GM12891 (cell line): Measurements from ENCODE around the gene JAGN1.
"Not testable (repeated sequence)": the region's sequence is repeated elsewhere in the genome, so short reads cannot be mapped to it uniquely, and the experiment has no call there.

ENCODE experiments used
- DNase-seq: peaks from one replicate; pipeline ENCODE4 v3.0.0; 2011; ENCODE audit warnings: low spot score; ENCODE audit not compliant: insufficient read length
- FAIRE-seq: peaks from 2 replicates; lab custom pipeline; 2011; peaks lifted over from hg19 to GRCh38; lab: Jason Lieb, UNC
- PAX5 ChIP-seq: IDR thresholded peaks from 2 replicates; pipeline ENCODE4 v1.6.1; 2011; ENCODE audit warnings: low read length, moderate library complexity, mild to moderate bottlenecking; ENCODE audit not compliant: insufficient read depth, severe bottlenecking
- POLR2A ChIP-seq: IDR thresholded peaks from 2 replicates; pipeline ENCODE4 v1.6.1; 2011; ENCODE audit warnings: low read depth, low read length, control low read depth
- POLR2AphosphoS5 ChIP-seq: IDR thresholded peaks from 2 replicates; pipeline ENCODE4 v1.6.1; 2011; ENCODE audit warnings: low read depth, low read length, control low read depth
- POU2F2 ChIP-seq: IDR thresholded peaks from 2 replicates; pipeline ENCODE4 v1.6.1; 2011; ENCODE audit warnings: low read depth, mild to moderate bottlenecking, control low read depth, low read length, moderate library complexity
- SPI1 ChIP-seq: IDR thresholded peaks from 2 replicates; pipeline ENCODE4 v1.6.1; 2011; ENCODE audit warnings: low read depth, low read length, control low read depth
- TAF1 ChIP-seq: IDR thresholded peaks from 2 replicates; pipeline ENCODE4 v1.6.1; 2011; ENCODE audit warnings: low read depth, low read length, control low read depth

Gene JAGN1

GRCh38 chr3:9935966-9936510 lies 45.6 kb downstream of the JAGN1 start:
- DNase-seq (no peak), FAIRE-seq (no peak)
- TF ChIP-seq TAF1 (no peak), POLR2AphosphoS5 (no peak), POLR2A (no peak), POU2F2 (no peak), PAX5 (no peak), SPI1 (no peak)

GRCh38 chr3:9937486-9938238 lies 47.3 kb downstream of the JAGN1 start:
- FAIRE-seq (no peak), DNase-seq (no peak)
- TF ChIP-seq TAF1: no peak
- no peak for TF ChIP-seq PAX5
- TF ChIP-seq POLR2AphosphoS5: no peak; the same call in 1 of the 2 replicates
- TF ChIP-seq SPI1: no peak
- TF ChIP-seq POLR2A: no peak
- TF ChIP-seq POU2F2: no peak

- no peak for TF ChIP-seq TAF1
- TF ChIP-seq POLR2AphosphoS5: no peak
- TF ChIP-seq SPI1: no peak
- TF ChIP-seq POLR2A: no peak
- no peak for TF ChIP-seq PAX5
- TF ChIP-seq POU2F2: no peak
- FAIRE-seq (no peak), DNase-seq (no peak)
Measured at GRCh38 chr3:9938966-9939365, 48.6 kb downstream of the JAGN1 start.

- FAIRE-seq, DNase-seq: not testable (repeated sequence)
Measured at GRCh38 chr3:9939906-9940305, 49.5 kb downstream of the JAGN1 start.

- DNase-seq (no peak), FAIRE-seq (no peak)
- TF ChIP-seq PAX5 (no peak), POU2F2 (no peak), POLR2A (no peak), POLR2AphosphoS5 (no peak), SPI1 (no peak), TAF1 (no peak)
Measured at GRCh38 chr3:9940746-9941145, 50.3 kb downstream of the JAGN1 start.

GRCh38 chr3:9942164-9942563 lies 51.8 kb downstream of the JAGN1 start:
- DNase-seq (no peak), FAIRE-seq (no peak)
- TF ChIP-seq POU2F2 (no peak), TAF1 (no peak), POLR2AphosphoS5 (no peak)

- TF ChIP-seq TAF1 (no peak), SPI1 (no peak), POLR2A (no peak), PAX5 (no peak), POU2F2 (no peak), POLR2AphosphoS5 (no peak)
- FAIRE-seq: no peak
- no peak for DNase-seq
Measured at GRCh38 chr3:9942934-9943690, 52.7 kb downstream of the JAGN1 start.
